ENCODE results near the gene TIGD2. TPM values are rescaled to one million over a fixed set of nuclear protein-coding genes. Genes with fewer than 3 reads are reported as not detected.

The TIGD2 gene
- total and polyA plus RNA-seq, 2 donors (not counting 3 experiments of a cell fraction or from before 2014, with no cell fraction given): 1.1 to 5.0 TPM

GRCh38 chr4:89140168-89140759, 28.9 kb downstream of the TIGD2 start:
- no peaks in the 10 kb centered on the region for H4K20me1 ChIP-seq (replicated peaks; ENCODE audit: control insufficient read depth, extremely low read depth, insufficient read depth, low read length)
- CTCF ChIA-PET: no interaction called here
- H3K27ac ChIP-seq (ENCODE audit: insufficient read depth, low read depth, low read length): no peak overlapping the region
- no peak overlapping the region for H3K4me2 ChIP-seq (ENCODE audit: insufficient read depth, low read length)
- H3K4me1 ChIP-seq (ENCODE audit: control insufficient read depth, extremely low read depth, insufficient read depth, low read length): no peaks in the 10 kb centered on the region
- no peak for DNase-seq (ENCODE audit: low read depth, low spot score)
- H3K27me3 ChIP-seq (ENCODE audit: control insufficient read depth in 2 of 2, insufficient read depth in 2 of 2, low read length in 2 of 2): peaks cover 2 to 3% of the 10 kb centered on the region in 2 experiments
- no peaks in the 10 kb centered on the region for H3K36me3 ChIP-seq (ENCODE audit: control insufficient read depth in 2 of 2, extremely low read depth in 1 of 2, insufficient read depth in 2 of 2, low read length in 2 of 2)
- dilution Hi-C loops (cut with MboI; ENCODE audit: extremely low pct_ligation_motif_present, low sequenced_read_pairs) (no loop called here), intact Hi-C loops (cut with micrococcal nuclease) (no loop called here)
- FAIRE-seq: no peak
- TF ChIP-seq POLR2AphosphoS5 (IDR thresholded peaks at IDR 0.05; ENCODE audit: insufficient read depth, low read depth, low read length): no peak
- no peak for TF ChIP-seq CTCF (IDR thresholded peaks at IDR 0.05; ENCODE audit: extremely low read depth in 1 of 2, insufficient read depth in 1 of 2, low read depth in 1 of 2, low read length in 2 of 2)
- TF ChIP-seq, protein P1, sequence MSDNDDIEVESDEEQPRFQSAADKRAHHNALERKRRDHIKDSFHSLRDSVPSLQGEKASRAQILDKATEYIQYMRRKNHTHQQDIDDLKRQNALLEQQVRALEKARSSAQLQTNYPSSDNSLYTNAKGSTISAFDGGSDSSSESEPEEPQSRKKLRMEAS (IDR thresholded peaks at IDR 0.05; ENCODE audit: insufficient read depth, insufficient read length): no peak
- no peak for TF ChIP-seq FOS (IDR thresholded peaks at IDR 0.05; ENCODE audit: borderline replicate concordance, insufficient read depth, low read length)
- TF ChIP-seq MYC (IDR thresholded peaks at IDR 0.05; ENCODE audit: low read depth, low read length): no peak
- no peak for TF ChIP-seq GATA2 (IDR thresholded peaks at IDR 0.05; ENCODE audit: insufficient read depth, insufficient read length, low read depth, low read length)
- no peak for TF ChIP-seq JUN (IDR thresholded peaks at IDR 0.05; ENCODE audit: borderline replicate concordance, insufficient read depth, insufficient read length, low read depth)
- TF ChIP-seq EZH2 (IDR thresholded peaks at IDR 0.05; ENCODE audit: borderline replicate concordance, low read depth, low read length, severe bottlenecking): no peak
- TF ChIP-seq POLR2A (IDR thresholded peaks at IDR 0.05; ENCODE audit: low read depth, low read length): no peak
- no peaks in the 10 kb centered on the region for H3K9me1 ChIP-seq (replicated peaks; ENCODE audit: control insufficient read depth, extremely low read depth, insufficient read depth, low read length)
- H3K79me2 ChIP-seq (ENCODE audit: control insufficient read depth, insufficient read depth, low read length): no peaks in the 10 kb centered on the region
- no peak overlapping the region for H2AFZ ChIP-seq (ENCODE audit: low read depth, low read length)
- no peak overlapping the region for H3K9ac ChIP-seq (replicated peaks; ENCODE audit: extremely low read depth, insufficient read depth, low read length)
- BruUV-seq (replicated peaks): no TSS peak
- H3K9me3 ChIP-seq (replicated peaks; ENCODE audit: control insufficient read depth, insufficient read depth, low read length): no peaks in the 10 kb centered on the region
- H3K4me3 ChIP-seq (replicated peaks in 1 of 3; ENCODE audit: insufficient read depth in 1 of 3, low read depth in 1 of 3, low read length in 3 of 3): no peak overlapping the region
- POLR2A ChIA-PET: no interaction called here
